Gastrocnemius medialis (tissue), 4 donors: ENCODE results near the gene ITIH6.

ENCODE experiments used
- POLR2A ChIP-seq, 2 donors: fragments of 450-650 bp; IDR thresholded peaks; one replicate each; pipeline ENCODE4 v1.6.1; 2017; ENCODE audit warnings: antibody characterized with exemption in 2 of 2, mild to moderate bottlenecking in 2 of 2, moderate library complexity in 2 of 2
- TF ChIP-seq, protein P1 (sequence below), 5 experiments: fragments of 450-650 bp in 3 of 5; fragments of 200-600 bp in 2 of 5; sonication (generic) in 2 of 5; IDR thresholded peaks in 4 of 5; conservative IDR thresholded peaks in 1 of 5; 1 replicate in 4 of 5; 2 replicates in 1 of 5; pipeline ENCODE4 v1.5.1; 2016 to 2019; ENCODE audit warnings: antibody characterized with exemption in 5 of 5, mild to moderate bottlenecking in 3 of 5, moderate library complexity in 3 of 5

GRCh38 chrX:54788446-54788845 is 9.6 kb downstream of the ITIH6 start:
- TF ChIP-seq, protein P1, sequence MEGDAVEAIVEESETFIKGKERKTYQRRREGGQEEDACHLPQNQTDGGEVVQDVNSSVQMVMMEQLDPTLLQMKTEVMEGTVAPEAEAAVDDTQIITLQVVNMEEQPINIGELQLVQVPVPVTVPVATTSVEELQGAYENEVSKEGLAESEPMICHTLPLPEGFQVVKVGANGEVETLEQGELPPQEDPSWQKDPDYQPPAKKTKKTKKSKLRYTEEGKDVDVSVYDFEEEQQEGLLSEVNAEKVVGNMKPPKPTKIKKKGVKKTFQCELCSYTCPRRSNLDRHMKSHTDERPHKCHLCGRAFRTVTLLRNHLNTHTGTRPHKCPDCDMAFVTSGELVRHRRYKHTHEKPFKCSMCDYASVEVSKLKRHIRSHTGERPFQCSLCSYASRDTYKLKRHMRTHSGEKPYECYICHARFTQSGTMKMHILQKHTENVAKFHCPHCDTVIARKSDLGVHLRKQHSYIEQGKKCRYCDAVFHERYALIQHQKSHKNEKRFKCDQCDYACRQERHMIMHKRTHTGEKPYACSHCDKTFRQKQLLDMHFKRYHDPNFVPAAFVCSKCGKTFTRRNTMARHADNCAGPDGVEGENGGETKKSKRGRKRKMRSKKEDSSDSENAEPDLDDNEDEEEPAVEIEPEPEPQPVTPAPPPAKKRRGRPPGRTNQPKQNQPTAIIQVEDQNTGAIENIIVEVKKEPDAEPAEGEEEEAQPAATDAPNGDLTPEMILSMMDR (IDR thresholded peaks at IDR 0.05 in 4 of 5, conservative IDR thresholded peaks at IDR 0.05 in 1 of 5): no peak
- no peak for TF ChIP-seq POLR2A (IDR thresholded peaks at IDR 0.05)
